ENCODE results near the gene PLXNB1.

- TF ChIP-seq, protein P1, sequence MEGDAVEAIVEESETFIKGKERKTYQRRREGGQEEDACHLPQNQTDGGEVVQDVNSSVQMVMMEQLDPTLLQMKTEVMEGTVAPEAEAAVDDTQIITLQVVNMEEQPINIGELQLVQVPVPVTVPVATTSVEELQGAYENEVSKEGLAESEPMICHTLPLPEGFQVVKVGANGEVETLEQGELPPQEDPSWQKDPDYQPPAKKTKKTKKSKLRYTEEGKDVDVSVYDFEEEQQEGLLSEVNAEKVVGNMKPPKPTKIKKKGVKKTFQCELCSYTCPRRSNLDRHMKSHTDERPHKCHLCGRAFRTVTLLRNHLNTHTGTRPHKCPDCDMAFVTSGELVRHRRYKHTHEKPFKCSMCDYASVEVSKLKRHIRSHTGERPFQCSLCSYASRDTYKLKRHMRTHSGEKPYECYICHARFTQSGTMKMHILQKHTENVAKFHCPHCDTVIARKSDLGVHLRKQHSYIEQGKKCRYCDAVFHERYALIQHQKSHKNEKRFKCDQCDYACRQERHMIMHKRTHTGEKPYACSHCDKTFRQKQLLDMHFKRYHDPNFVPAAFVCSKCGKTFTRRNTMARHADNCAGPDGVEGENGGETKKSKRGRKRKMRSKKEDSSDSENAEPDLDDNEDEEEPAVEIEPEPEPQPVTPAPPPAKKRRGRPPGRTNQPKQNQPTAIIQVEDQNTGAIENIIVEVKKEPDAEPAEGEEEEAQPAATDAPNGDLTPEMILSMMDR (conservative IDR thresholded peaks at IDR 0.05; ENCODE audit: low read depth, low read length), result no peak
- no peak for TF ChIP-seq EZH2 (IDR thresholded peaks at IDR 0.05; ENCODE audit: borderline replicate concordance, low read depth, low read length, poor library complexity, severe bottlenecking)
Observed at GRCh38 chr3:48387634-48388033, 42.3 kb downstream of the PLXNB1 start.
